ENCODE results near the gene ANKRD55.

DNA sequence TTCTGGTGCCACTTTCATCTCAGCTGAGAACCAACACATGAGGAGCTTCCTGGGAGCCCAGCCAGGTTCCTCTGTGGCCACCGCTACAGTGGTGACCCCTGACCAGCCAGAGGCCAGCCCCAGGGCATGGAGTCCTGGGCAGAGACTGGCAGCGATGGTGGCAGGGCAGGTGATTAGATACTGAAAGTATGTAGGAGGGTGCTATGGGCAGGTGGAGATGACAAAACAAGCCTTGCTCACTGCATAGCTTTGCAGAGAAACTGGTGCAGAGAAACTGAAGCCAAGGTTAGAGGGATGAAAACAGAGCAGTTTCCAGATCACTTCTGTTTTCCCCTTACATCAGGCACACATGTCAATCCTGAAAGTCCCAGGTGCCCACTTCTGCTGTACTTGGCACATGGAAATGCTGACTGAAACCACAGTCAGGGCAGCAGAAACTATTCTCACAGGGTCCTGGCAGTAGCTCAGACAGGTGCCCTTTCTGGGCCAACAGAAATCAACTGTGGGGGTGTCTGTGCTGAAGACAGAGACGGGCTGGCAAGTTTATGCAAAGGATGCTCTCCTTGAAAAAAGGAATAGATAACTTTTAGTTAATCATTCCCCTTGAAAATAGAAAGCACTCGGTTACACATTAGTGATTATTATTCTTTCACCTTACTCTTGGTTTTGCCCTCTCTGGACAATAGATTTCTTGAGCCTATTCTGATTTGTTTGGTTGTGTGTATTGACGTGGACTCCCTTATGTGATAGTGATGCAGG, 90.3 kb downstream of the ANKRD55 start:
- no peak for TF ChIP-seq ZNF121 (CRISPR knock-in tag; IDR thresholded peaks at IDR 0.05)
- TF ChIP-seq, protein P1, sequence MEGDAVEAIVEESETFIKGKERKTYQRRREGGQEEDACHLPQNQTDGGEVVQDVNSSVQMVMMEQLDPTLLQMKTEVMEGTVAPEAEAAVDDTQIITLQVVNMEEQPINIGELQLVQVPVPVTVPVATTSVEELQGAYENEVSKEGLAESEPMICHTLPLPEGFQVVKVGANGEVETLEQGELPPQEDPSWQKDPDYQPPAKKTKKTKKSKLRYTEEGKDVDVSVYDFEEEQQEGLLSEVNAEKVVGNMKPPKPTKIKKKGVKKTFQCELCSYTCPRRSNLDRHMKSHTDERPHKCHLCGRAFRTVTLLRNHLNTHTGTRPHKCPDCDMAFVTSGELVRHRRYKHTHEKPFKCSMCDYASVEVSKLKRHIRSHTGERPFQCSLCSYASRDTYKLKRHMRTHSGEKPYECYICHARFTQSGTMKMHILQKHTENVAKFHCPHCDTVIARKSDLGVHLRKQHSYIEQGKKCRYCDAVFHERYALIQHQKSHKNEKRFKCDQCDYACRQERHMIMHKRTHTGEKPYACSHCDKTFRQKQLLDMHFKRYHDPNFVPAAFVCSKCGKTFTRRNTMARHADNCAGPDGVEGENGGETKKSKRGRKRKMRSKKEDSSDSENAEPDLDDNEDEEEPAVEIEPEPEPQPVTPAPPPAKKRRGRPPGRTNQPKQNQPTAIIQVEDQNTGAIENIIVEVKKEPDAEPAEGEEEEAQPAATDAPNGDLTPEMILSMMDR (IDR thresholded peaks at IDR 0.05): no peak
- TF ChIP-seq ETV6 (CRISPR knock-in tag; IDR thresholded peaks at IDR 0.05): no peak
- no peak for TF ChIP-seq ZNF423 (CRISPR knock-in tag; IDR thresholded peaks at IDR 0.05)
- no peak for TF ChIP-seq ZNF138 (CRISPR knock-in tag; conservative IDR thresholded peaks at IDR 0.05)
- TF ChIP-seq, protein P2, sequence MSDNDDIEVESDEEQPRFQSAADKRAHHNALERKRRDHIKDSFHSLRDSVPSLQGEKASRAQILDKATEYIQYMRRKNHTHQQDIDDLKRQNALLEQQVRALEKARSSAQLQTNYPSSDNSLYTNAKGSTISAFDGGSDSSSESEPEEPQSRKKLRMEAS (CRISPR knock-in tag; IDR thresholded peaks at IDR 0.05): no peak
- TF ChIP-seq KAT7 (CRISPR knock-in tag; IDR thresholded peaks at IDR 0.05; ENCODE audit: borderline replicate concordance): no peak
- TF ChIP-seq, protein P3, sequence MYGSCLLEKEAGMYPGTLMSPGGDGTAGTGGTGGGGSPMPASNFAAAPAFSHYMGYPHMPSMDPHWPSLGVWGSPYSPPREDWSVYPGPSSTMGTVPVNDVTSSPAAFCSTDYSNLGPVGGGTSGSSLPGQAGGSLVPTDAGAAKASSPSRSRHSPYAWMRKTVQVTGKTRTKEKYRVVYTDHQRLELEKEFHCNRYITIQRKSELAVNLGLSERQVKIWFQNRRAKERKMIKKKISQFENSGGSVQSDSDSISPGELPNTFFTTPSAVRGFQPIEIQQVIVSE (CRISPR knock-in tag; IDR thresholded peaks at IDR 0.05; ENCODE audit: borderline replicate concordance): no peak
- TF ChIP-seq, protein P4, sequence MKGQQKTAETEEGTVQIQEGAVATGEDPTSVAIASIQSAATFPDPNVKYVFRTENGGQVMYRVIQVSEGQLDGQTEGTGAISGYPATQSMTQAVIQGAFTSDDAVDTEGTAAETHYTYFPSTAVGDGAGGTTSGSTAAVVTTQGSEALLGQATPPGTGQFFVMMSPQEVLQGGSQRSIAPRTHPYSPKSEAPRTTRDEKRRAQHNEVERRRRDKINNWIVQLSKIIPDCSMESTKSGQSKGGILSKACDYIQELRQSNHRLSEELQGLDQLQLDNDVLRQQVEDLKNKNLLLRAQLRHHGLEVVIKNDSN (CRISPR knock-in tag; IDR thresholded peaks at IDR 0.05): no peak
- TF ChIP-seq, protein P5, sequence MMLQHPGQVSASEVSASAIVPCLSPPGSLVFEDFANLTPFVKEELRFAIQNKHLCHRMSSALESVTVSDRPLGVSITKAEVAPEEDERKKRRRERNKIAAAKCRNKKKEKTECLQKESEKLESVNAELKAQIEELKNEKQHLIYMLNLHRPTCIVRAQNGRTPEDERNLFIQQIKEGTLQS (CRISPR knock-in tag; conservative IDR thresholded peaks at IDR 0.05): no peak
- no peak for TF ChIP-seq FOXP1 (CRISPR knock-in tag; IDR thresholded peaks at IDR 0.05; ENCODE audit: borderline replicate concordance)

Data from WTC11 (cell line).